GM21825 (cell line): Measurements from ENCODE around the gene NUAK2.

Experiments used
- ATAC-seq: cut with Tn5 transposase; IDR thresholded peaks from one replicate; pipeline ENCODE4 v1.9.1; 2021; ENCODE audit warnings: mild to moderate bottlenecking, moderate library complexity; ENCODE audit not compliant: unreplicated experiment

The NUAK2 gene

DNA sequence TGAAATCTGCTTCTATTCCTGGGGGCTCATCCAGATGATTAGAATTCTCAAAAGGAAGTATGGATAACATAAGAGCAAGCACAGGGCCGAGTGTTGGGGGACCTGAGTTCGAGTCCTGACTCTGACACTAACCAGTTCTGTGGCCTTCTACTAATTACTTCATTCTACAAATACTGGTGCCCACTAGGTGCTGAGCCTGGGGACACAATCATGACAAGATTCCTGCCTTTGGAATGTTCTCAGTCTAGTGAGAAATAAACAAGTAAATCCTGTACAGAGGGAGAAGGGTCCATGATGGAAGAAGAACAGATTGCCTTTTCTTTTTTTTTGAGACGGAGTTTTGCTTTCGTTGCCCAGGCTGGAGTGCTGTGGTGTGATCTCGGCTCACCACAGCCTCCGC is 2.2 kb upstream of the NUAK2 start:
- no peak for ATAC-seq

DNA sequence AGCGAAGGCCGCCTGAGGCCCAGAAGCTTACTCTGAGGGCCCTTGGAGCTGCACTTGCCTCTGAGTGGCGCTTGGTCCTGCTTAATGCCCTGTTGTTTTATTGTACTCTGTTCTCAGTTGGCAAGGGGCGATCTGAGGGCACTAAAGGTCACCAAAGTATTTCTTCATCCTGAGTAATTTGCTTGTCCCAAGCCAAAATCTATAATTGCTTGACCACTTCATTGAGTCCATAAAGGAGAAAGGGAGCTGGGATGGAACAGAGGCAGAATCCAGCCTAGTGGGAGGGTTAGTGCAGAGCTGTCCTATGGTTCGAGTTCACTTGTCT is 376 bp upstream of the NUAK2 start:
- ATAC-seq, result no peak

DNA sequence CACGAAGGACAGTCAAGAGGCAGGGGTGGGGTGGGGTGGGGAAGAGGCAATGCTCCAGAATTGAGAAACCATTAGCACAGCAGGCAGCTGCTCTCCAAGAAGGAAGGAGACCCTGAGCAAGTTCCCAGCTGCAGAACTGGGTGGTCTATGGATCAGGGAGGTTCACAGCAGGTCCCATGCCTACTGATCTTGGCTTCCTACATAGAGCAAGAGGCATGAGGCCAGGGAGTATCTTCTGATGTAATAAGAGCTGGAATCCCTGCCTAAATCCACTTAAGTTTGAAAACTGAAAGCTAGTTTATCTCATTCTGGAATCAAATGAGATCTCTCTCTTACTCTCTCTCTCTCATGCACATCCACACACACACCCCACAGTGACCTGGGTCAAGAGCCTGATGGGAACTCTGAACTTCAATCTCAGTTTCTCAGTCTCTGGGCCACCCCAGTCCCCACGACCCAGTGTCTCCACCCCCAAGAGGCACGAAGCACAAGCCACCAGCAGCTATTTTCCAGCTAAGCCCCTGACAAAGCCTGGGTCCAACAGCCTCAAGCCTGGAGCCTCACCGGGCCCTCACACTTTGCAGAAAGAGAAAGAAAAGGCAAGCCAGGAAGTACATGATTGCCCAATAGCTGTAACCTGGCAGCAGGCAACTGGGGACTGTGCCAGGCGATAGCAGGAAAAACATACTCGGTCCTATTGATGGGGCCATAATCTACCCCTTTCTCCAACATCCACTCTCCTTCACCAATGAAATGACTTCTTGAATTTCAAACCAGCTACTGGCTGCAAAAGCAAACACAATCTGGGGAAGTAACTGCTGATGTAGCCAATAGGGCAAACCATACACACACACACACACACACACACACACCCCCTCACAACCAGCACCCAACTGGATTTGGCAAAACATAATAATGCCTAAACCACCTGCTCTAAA is 2.2 kb downstream of the NUAK2 start:
- ATAC-seq, result no peak

DNA sequence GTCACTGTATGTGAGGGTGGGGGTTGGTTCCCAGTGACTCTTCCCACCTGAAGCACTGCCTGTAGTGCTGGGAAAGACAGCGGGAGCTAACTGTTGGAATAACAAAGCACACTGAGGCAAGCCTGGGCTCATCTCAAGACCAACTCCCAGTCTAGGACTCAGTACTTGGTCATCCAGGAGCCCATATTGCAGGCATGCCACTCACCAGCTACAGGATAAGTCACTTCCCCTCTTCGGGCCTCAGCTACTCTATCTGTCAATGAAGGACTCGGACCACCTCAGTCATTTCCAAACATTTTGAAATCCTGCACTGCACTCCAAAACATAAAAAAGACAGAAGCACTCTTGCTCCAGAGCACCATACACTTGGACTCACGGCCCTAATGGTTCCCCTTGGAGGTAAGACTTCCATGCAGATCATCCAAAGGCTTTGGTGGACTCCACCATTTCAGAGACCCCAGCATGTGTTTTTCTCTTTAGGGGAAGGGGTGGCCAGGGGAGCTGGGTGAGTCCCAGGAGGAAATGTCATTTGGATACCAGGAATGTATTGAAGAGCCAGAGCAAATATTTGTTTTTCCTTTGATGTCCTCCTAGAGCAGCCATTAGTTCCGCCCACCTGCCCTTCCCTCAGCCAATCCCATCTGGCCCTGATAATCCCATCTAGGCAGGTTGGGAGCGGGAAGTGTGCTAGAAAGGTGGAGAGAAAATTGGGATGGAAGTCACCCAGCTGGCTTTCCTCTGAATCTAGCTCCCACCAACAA is 3.1 kb downstream of the NUAK2 start:
- ATAC-seq, result no peak

DNA sequence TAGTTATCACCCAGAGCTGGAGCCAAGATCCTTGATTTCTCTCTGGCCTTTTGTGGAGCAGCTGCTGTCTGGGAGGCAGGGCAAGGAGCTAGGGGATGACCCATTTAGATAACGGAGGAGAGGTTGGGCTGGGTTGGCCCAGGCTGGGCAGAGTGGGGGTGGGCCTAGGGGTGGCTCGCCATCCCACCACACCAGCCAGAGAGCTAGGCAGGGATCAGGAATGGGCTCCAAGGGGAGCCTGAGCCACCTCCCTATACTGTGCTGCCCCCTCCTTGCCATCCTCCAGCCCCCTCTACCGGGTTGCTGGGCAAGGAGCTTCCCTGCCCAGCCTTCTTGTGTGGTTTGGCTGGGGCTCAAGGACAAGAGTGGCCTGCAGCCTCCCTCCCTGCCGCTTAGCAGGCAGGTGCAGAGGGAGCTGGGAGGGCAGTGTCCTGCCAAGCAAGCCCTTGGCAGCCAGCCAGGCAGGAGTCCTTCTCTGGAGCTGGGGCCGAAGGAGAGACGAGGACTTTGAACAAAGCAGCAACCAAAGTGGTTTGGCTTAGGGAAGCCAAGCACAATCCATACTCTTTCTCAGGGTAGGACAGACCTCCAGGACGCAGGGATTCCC is 4.1 kb downstream of the NUAK2 start:
- ATAC-seq, result no peak

DNA sequence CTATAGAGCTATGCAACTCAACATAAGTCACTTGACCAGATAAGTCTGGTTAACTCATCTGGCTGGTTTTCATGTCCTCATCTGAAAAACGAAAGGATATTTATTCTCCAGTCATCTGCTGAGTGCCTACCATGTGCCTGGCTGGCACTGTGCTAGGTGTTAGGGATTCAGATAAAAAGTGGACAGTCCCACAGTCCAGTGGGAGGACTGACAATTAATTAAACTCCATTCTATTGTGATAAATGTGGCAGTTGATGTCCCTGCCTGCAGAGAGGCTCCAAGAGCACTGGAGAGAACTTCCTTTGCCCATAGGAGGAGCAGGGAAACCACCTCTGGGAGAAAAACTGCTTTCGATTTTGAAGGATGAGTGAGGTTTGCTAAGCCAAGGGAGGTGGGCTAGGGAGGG is 5.4 kb downstream of the NUAK2 start:
- no peak for ATAC-seq

DNA sequence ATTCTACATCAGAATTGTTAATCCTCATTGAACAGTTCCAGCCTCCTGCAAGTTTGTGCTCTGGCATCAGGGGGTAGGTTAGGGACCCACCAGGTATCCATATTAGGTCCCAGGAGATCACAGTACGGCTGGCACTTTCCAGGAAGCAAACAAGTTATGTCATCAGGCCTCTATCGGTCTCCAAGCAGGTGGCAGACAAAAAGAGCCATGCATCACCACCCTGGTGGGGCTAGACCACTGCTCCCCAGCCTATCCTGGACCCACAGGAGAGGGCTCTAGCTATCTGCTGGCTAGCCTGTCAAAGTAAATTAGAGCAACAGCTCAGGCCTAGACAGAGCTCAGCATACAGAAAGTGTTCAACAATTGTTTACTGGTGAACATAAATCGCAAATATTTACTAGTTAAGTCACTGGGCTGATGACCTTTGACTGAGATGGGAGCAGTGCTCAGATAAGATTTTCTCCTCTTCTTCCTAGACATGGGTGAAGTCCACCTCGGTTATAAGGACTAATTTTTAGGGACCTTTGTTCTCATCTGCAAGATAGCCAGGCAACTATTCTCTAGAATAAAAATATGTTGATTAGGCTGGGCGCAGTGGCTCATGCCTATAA is 6.4 kb downstream of the NUAK2 start:
- no peak for ATAC-seq

DNA sequence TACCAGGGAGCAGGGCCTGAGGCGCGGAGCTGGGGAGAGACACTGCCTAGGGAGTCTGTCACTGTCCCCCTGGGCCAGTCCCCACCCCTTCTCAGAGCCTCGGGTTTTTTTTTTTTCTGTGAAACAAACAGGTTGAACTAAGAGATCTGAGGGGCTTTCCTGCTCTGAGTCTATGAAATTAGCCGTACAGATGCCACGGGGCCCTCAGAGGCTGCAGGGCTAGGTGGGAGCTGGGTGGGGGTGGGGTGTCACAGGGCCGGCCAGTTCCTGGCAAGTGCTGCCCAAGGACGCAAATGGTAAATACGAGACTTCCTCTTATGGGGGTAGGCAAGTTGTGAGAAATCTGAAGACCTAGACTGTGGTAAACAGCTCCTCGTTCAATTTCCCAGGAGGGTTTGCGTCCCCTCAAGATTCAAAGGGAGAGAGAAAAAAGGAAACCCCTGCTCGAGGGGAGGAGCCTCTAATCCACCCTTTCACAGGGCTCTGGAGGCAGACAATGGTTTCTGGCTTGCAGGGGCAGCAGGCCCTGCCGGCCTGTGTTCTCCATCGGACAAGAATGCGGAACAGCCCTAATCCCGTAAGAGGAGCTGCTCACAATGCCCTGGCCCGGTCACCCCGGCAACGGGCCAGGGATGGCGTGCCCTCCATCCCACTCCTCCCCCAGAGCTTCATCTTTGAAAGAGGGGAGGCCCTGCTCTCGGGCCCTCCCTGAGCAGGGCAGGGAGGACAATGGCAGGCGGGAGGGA is 7.8 kb downstream of the NUAK2 start:
- peak; percentile 55 for ATAC-seq

DNA sequence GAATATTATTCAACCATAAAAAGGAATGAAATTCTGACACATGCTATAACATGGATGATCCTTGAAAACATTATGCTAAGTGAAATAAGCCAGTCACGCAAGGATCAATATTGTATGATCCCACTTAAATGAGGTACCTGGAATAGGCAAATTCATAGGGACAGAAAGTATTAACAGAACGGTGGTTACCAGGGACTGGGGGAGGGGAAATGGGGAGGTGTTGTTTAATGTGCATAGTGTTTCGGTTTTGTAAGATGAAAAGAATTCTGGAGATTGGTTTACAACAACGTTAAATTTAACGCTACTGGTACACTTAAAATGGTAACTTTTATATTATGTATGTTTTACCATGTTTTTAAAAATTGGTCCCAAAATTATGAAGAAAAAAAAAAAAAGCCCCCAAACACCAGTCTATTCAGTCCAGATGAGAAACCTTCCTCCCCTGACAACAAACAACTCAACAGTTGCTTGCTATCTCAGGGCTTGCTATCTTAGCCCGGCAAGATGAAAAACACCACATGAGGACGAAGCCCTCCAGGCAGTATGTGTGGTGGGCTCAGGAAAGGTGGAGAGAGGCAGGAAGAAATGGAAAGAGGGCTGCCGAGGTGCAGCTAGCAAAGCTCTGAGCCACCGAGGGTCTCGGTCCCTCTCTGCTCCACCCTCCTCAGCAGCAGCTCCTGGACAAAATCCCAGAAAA is 8.5 kb downstream of the NUAK2 start:
- ATAC-seq, result no peak

DNA sequence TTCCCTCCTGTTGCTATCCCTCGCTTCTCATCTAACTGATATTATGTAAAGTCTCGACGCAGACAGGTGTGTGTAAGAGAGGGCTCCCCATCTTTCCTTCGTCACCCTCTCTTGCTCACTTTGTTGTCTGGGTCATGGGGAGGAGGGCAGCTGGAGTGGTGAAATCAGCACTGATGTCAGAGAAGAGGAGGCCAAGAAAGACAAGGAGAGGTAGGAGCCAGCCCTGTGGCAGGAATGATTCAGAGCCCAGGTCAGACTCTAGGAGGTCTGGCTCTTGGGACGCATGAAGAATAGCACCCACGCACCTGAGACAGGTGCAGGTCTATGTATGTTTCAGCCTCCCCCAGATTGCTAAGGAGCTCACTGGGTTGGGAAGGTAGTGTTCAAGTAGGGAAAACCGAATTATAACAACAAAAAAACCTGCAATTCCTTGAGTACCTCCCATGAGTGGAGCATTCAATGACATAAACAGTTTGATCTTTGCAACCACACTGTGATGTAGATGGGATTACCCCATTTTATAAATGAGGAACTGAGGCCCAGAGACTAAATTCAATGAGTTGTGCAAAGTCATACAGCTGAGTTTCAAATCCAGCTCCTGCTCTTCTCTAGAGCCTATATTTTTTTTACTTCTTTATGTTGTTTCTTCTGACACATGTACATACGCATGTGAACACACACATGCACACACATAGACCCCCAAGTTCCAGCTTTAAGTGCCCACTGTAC is 10.4 kb downstream of the NUAK2 start:
- ATAC-seq, result no peak

DNA sequence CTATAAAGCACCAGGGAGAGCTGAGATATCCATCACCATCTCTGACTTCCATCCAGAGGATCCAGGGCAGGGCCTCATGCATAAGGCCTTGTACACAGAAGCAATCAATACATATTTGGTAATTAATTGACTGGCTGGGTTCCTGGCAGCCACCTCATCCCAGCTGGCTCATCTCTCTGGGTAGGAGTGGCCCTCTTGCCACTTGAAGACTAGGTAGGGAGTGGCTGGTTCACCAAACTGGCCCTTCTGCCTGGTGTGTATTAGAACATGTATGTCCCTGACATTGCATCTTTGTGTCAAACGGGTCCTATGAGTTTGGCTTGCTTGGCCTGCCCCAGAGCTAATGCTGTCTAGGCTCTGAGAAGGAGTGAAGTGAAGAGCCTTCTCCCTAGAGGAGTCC is 11.8 kb downstream of the NUAK2 start:
- no peak for ATAC-seq

DNA sequence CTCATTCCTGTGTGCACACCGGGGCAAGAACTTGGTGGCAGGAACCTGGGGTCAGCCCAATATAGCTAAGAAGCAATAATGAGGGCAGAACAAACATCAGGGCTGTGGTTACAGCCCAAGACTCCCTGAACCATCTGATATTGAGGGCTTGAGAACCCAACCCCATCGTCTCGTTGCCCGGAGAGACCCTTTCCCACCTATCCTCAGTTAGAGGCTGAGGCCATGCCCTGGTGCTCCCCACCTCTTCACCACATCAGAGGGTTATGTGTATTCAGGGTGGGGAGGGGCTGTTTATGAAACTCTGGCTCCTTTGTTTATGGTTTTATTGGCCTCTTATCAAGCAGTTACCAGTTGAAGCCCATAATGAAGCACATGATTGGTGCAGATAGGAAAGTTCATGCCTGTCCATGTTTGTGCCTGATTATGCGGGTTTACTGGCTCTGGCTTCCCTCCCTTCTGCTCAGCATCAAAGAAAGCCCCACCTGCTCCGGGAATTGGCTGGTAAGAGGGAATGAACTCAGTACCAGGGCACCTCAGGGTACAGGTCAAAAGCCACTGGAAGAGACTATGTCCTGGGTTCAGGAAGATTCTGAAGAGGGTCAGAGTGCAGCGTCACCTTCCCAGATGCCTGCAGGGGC is 14.5 kb downstream of the NUAK2 start:
- no peak for ATAC-seq

DNA sequence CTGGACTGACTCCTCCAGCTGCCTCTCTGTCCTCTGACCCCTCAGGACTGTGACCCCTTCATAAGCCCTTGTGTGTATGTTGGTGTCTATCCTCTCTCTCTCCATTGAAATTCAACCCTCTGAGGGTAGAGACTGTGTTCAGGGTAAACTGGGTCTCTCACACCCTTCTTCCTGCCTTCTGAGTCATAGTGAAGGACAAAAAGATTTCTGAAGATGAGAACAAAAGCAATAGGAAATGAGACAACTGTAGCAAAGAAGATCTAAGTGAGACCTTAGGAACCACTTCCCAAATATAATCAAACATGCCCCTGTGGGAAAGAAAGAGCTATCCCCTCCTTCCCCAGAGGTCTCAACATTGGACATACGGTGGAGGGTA is 16.9 kb downstream of the NUAK2 start:
- no peak for ATAC-seq

DNA sequence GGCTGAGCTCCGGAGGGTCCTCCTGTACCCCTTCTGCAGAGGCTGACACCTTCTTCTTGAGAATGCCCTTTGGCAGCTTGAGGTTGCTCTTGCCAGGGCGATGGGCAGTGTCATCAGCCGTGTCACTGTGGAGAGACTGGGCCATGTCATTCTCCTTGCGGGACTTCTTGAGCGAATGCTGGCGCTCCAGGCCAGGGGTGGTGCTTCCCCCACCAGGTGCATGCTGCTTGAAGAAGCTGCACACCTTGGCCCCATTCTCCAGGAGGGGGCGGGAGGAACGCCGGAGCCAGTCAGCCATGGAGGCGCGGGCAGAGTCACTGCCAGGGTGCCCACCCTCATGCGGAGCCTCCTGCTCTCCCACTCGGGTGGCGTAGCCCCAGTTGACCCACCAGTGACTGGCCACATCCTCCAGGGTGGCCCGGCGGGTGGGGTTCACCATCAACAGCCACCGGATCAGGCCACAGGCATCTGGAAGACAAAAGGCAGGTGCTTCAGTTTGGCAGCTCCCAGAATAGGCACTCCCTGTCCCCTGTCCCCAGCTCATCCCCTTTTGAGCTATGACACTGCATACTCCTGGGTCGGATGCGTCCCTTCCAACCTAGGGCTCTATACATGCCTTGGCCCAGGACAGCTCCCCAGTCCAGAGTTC is 17.4 kb downstream of the NUAK2 start:
- ATAC-seq, result no peak

DNA sequence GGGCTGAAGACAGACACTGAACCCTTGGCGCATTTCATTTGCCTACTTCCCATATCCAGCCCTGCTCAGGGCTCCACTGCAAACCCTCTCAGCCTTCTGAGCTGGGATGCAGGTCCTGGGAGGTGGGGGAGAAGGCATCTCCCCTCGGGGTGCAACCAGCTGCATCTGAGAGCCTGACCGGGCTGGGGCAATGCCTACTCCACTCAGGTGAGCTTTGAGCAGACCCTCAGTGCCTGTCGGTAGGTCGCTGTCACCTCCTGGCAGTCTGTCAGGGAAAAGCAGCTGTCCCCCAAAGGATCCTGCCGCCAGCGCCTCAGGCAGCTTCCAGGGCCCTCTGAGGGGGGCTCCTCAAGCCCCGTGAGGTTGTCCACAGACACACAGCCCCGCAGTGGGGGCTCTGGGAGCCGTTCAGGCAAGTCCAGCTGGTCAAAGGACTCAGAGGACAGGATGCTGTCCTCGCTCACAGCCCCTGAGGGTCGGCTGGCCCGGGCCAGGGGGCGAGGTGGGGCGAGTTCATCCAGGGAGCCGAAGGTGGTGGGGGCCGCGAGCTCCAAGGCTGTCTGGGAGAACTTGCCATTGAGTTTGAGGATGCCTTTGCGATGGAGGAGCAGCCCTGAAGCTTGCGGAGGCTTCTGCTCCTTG is 18.2 kb downstream of the NUAK2 start:
- no peak for ATAC-seq

DNA sequence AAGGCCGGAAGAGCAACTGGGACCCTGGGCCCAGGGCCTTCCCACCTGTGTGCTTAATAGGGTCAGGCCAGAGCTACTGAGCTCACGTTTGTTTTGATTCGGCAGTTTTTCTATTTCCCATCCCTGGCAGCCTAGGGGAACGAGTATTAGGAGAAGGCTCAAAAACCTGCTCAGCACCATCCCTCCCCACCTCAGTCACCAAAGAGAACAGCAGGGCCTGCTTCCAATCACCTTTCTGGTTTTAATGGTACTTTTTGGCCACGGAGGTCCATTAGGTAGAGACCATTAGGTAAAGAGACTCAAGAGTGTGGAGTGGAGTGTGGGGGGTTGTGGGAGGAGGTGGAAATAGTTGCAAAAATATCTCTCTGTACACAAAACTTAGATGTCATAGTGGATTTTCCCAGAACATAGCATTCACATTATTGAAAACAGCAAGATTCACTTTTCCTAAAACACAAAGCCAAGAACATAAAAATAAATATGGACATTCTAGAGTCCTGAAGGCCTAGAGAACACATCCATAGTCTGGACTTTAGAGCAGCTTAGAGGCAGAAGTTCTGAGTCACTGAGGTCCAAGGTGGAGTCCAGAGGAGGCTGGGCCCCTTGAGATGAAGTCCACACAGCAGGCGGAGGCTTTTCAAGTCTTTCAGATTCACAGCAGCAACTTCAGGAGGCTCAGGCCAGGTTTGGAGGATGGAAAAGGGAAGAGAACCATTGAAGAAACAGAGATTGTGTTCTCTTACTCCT is 19.5 kb downstream of the NUAK2 start:
- ATAC-seq, result no peak

DNA sequence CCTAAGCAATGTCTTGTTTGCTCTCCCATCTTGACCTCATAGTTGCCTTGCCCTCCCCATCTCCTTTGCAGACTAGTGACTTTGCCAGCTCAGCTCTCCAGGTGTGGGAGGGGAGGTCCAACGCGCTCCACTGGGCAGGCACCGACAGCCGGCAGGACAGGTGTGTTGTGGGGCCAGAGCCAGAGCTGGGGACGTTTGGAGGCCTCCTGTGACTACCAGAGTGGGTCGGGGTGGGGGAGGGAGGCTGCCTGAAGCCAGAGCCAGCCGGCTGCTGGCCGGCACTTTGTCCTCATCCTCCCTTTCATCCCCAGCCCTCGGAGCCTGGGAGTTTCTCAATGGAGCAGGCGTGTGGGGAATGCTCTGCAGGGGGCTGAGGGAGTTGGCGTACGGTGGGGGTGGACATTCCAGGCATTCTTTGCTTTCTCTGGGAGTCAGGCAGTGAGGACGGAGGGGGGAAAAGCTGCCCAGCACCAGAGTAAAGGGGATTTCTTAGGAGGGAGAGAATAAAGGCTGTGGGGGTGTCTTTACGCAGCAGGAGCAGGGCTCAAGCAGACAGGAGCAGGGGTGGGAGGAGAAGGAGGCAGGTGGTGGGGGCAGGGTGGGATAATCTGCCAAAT is 20.2 kb downstream of the NUAK2 start:
- ATAC-seq, result no peak
